K562 (cell line): Measurements from ENCODE around the gene SYT14. TPM values are rescaled to one million over a fixed set of nuclear protein-coding genes. Genes with fewer than 3 reads are reported as not detected.
A peak's percentile ranks its signal among the peaks of the same experiment; 100 is the strongest.

ENCODE experiments used
- ATAC-seq: fragments of 200-7000 bp; cut with Tn5 transposase; 3 replicates; pipeline ENCODE4 v1.9.1; 2020; ENCODE audit warnings: moderate library complexity
- BruUV-seq: library from RNA; stranded (reverse); fragments of 400-500 nt; replicated peaks from 2 replicates; lab custom pipeline; 2021; lab: Mats Ljungman, UMichigan
- CTCF ChIA-PET: fragments of 300-600 bp; formaldehyde crosslinking; extraction: SDS; loops from one replicate; lab custom pipeline; 2021; ENCODE audit warnings: low intra/inter-chr PET ratio; lab: Yijun Ruan, JAX
- POLR2A ChIA-PET: fragments of 300-600, 350-650 bp; sonication (Branson Sonifier 250); formaldehyde crosslinking; extraction: SDS; loops from one replicate; lab custom pipeline; 2021; ENCODE audit warnings: antibody characterized with exemption, inconsistent platforms; lab: Yijun Ruan, JAX
- DNase-seq, 4 experiments: peaks; one replicate each; pipeline versions ENCODE4 v3.0.0 to v3.0.0-alpha.2; 2011 to 2018; ENCODE audit warnings: low spot score in 3 of 4, mixed read lengths in 3 of 4; ENCODE audit errors: extremely low read depth in 1 of 4
- FAIRE-seq: peaks from 2 replicates; lab custom pipeline; 2011; peaks lifted over from hg19 to GRCh38; lab: Jason Lieb, UNC
- H2AFZ ChIP-seq: 2 replicates; pipeline ENCODE4 v1.6.0; 2011; ENCODE audit warnings: low read depth, low read length, control low read depth, inconsistent platforms
- H3K27ac ChIP-seq: fragments of 200-600 bp; 3 replicates; pipeline ENCODE4 v1.8.0; 2011; ENCODE audit warnings: low read depth, mild to moderate bottlenecking, control low read depth, inconsistent platforms, low read length, moderate library complexity, mixed read lengths; ENCODE audit errors: extremely low read depth
- H3K27me3 ChIP-seq, 2 experiments: fragments of 300-600 bp in 1 of 2; 2 replicates in 1 of 2; 3 replicates in 1 of 2; pipeline versions ENCODE4 v1.6.0 to v1.8.0; 2011; ENCODE audit warnings: inconsistent platforms in 2 of 2, low read length in 2 of 2, mild to moderate bottlenecking in 1 of 2, mixed read lengths in 1 of 2, moderate library complexity in 1 of 2; ENCODE audit not compliant: control insufficient read depth in 2 of 2, insufficient read depth in 2 of 2
- H3K36me3 ChIP-seq: fragments of 300-600 bp; 3 replicates; pipeline ENCODE4 v1.8.0; 2011; ENCODE audit warnings: mild to moderate bottlenecking, low read length, inconsistent platforms; ENCODE audit not compliant: control insufficient read depth, insufficient read depth
- H3K4me1 ChIP-seq, 2 experiments: fragments of 200-600 bp in 1 of 2; replicated peaks in 1 of 2; 2 replicates in 1 of 2; 3 replicates in 1 of 2; pipeline versions ENCODE4 v1.5.1 to v1.8.0; 2011; ENCODE audit warnings: inconsistent platforms in 2 of 2, low read length in 2 of 2, mild to moderate bottlenecking in 1 of 2, mixed read lengths in 1 of 2, moderate library complexity in 1 of 2; ENCODE audit not compliant: control insufficient read depth in 2 of 2, insufficient read depth in 2 of 2
- H3K4me2 ChIP-seq: 2 replicates; pipeline ENCODE4 v1.6.1; 2011; ENCODE audit warnings: low read length, control low read depth, inconsistent platforms, mixed read lengths; ENCODE audit not compliant: insufficient read depth
- H3K4me3 ChIP-seq: fragments of 200-600 bp; sonication (generic), shearing (Covaris generic); 2 replicates; pipeline ENCODE4 v1.5.1; 2016; ENCODE audit warnings: control low read depth, inconsistent platforms
- H3K79me2 ChIP-seq: fragments of 200-600 bp; 3 replicates; pipeline ENCODE4 v1.8.0; 2011; ENCODE audit warnings: low read length, inconsistent platforms; ENCODE audit not compliant: control insufficient read depth, insufficient read depth
- H3K9ac ChIP-seq, 2 experiments: 2 replicates each; pipeline versions ENCODE4 v1.6.0 to v1.6.1; 2011; ENCODE audit warnings: low read depth in 2 of 2, low read length in 2 of 2, control low read depth in 1 of 2, inconsistent platforms in 1 of 2, mild to moderate bottlenecking in 1 of 2, mixed read lengths in 1 of 2; ENCODE audit not compliant: insufficient read depth in 1 of 2
- H3K9me1 ChIP-seq: one replicate; pipeline ENCODE4 v1.6.0; 2011; ENCODE audit warnings: inconsistent platforms, mild to moderate bottlenecking, low read length, moderate library complexity; ENCODE audit not compliant: control insufficient read depth, insufficient read depth
- H3K9me3 ChIP-seq: replicated peaks from 2 replicates; pipeline ENCODE4 v1.5.1; 2011; ENCODE audit warnings: low read depth, low read length, inconsistent platforms; ENCODE audit not compliant: control insufficient read depth, insufficient read depth
- H4K20me1 ChIP-seq: replicated peaks from 2 replicates; pipeline ENCODE4 v1.6.1; 2011; ENCODE audit warnings: low read length, inconsistent platforms, mixed read lengths; ENCODE audit not compliant: control insufficient read depth, insufficient read depth
- CHD1 ChIP-seq: fragments of 200-600 bp; sonication (generic); IDR thresholded peaks from one replicate; pipeline ENCODE4 v1.6.1; 2012; ENCODE audit warnings: mild to moderate bottlenecking, moderate library complexity, low read length, inconsistent platforms
- LARP7 ChIP-seq: fragments of 450-650 bp; IDR thresholded peaks from 2 replicates; pipeline ENCODE4 v1.6.1; 2016
- MCM7 ChIP-seq, 2 experiments: fragments of 450-650 bp; IDR thresholded peaks; 2 replicates each; pipeline ENCODE4 v1.6.1; 2016 to 2018
- NFE2 ChIP-seq: IDR thresholded peaks from 2 replicates; pipeline ENCODE4 v1.6.1; 2014; ENCODE audit warnings: antibody characterized with exemption, low read depth
- PRDM10 ChIP-seq: fragments of 450-650 bp; IDR thresholded peaks from 2 replicates; pipeline ENCODE4 v1.6.1; 2018; ENCODE audit not compliant: partially characterized antibody
- TAF15 ChIP-seq: fragments of 200-400 bp; formaldehyde crosslinking; IDR thresholded peaks from 2 replicates; pipeline ENCODE4 v1.6.1; 2017; ENCODE audit warnings: mild to moderate bottlenecking, low read depth, low read length, moderate library complexity
- ZNF445 ChIP-seq: fragments of 250-450 bp; sonication (Bioruptor Pico); IDR thresholded peaks from 2 replicates; pipeline ENCODE4 v1.4.0; 2020; ENCODE audit warnings: low read depth, mild to moderate bottlenecking, moderate library complexity
- ZZZ3 ChIP-seq: fragments of 450-650 bp; IDR thresholded peaks from 2 replicates; pipeline ENCODE4 v1.6.1; 2016; ENCODE audit warnings: antibody characterized with exemption, mild to moderate bottlenecking, moderate library complexity
- WGBS: fragments of 100-300 bp; shearing (Covaris generic); methylation state at CpG from one replicate; pipeline ENCODE4 v1.1.6; 2016; ENCODE audit warnings: low coverage, mixed read lengths; ENCODE audit not compliant: insufficient coverage; ENCODE audit errors: missing lambda C conversion rate; 5-methylcytosine and 5-hydroxymethylcytosine counted together
- in situ Hi-C: fragments of 300-500 bp; cut with MboI; formaldehyde crosslinking; loops from 4 replicates; pipeline ENCODE4 v1.15.0; 2018; ENCODE audit warnings: inconsistent platforms, mixed read lengths
- intact Hi-C: fragments of 100-400 bp; cut with micrococcal nuclease; formaldehyde crosslinking; loops from 2 replicates; pipeline ENCODE4 v1.14.2; 2022
- polyA plus RNA-seq, 8 experiments: library from polyadenylated mRNA; depleted of rRNA in 4 of 8; stranded (reverse) in 5 of 8; unstranded in 3 of 8; fragments of >200 nt; fragmentation: Nextera tagmentation in 2 of 8; fragmentation: Illumina TruSeq in 1 of 8; extraction: Ambion mirVana in 2 of 8; extraction: Trizol in 1 of 8; gene quantifications; 2 replicates each; pipeline versions ENCODE4 v1.2.1 to v1.2.3, GENCODE V29; 2011 to 2014; ENCODE audit warnings: inconsistent platforms in 1 of 8, missing spikeins in 1 of 8
- total RNA-seq, 7 experiments: library from RNA; depleted of rRNA in 6 of 7; stranded (reverse); fragments of >200 nt in 6 of 7; fragmentation: Illumina TruSeq in 2 of 7; extraction: Trizol in 2 of 7; gene quantifications; 2 replicates each; pipeline versions ENCODE4 v1.2.1 to v1.2.3, GENCODE V29; 2011 to 2021; ENCODE audit warnings: low replicate concordance in 1 of 7
- TF ChIP-seq, protein P1 (sequence below): fragments of 450-650 bp; formaldehyde crosslinking; IDR thresholded peaks from 2 replicates; pipeline ENCODE4 v1.4.0; 2022; ENCODE audit warnings: missing genetic modification characterization

SYT14 gene
- total and polyA plus RNA-seq, 9 of the 15 experiments (the other 6 are each of a cell fraction or from before 2014, with no cell fraction given) = 0.01 to 0.04 TPM; not detected in 7

DNA sequence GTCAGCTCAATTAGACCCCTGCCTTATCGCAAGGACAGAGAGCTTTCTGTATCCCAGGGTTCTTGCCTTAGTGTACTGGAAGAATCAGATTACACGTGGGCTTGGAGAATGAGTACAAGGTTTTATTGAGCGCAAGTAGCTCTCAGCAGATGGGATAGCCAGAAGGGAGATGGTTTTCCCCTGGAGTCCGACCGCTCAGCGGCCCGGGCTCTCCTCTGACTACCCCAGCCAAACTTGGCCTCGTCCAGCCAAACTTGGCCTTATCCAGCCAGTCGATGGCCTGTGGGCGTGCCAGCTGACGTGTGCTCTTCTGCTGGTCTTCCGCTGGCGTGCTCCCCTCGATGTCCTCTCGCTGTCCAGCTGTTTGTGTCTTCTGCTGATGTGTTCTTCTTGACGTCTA lies 136.9 kb downstream of the SYT14 start:
- POLR2A ChIA-PET = no interaction called here
- WGBS = 0% methylated on average over 16 of the region's 16 CpGs
- BruUV-seq = no TSS peak

More for the DNA sequence above, 136.9 kb downstream of the SYT14 start:
- TF ChIP-seq PRDM10 = peak; percentile 82
- no peak for TF ChIP-seq ZZZ3
- TF ChIP-seq, protein P1, sequence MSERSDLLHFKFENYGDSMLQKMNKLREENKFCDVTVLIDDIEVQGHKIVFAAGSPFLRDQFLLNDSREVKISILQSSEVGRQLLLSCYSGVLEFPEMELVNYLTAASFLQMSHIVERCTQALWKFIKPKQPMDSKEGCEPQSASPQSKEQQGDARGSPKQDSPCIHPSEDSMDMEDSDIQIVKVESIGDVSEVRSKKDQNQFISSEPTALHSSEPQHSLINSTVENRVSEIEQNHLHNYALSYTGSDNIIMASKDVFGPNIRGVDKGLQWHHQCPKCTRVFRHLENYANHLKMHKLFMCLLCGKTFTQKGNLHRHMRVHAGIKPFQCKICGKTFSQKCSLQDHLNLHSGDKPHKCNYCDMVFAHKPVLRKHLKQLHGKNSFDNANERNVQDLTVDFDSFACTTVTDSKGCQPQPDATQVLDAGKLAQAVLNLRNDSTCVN = no peak
- no peak for TF ChIP-seq ZNF445 (CRISPR knock-in tag)
- no peak for TF ChIP-seq TAF15
- TF ChIP-seq NFE2 = no peak
- 0 out of 4 replicates have a peak, but pooled peaks of 1 of the 2 experiments have one; percentile 28 for TF ChIP-seq MCM7 (IDR thresholded peaks at IDR 0.05)
- no peak for TF ChIP-seq LARP7
- no peak for TF ChIP-seq CHD1
- Histone ChIP-seq H3K9me3 (no peaks in the 10 kb centered on the region), H2AFZ (no peak overlapping the region), H3K9ac (no peak overlapping the region), H3K27ac (no peak overlapping the region), H3K4me1 (no peaks in the 10 kb centered on the region; a peak in 1 of 5 replicates), H3K4me2 (no peak overlapping the region), H3K79me2 (no peaks in the 10 kb centered on the region), H3K4me3 (no peak overlapping the region), H3K9me1 (no peaks in the 10 kb centered on the region), H3K36me3 (no peaks in the 10 kb centered on the region), H3K27me3 (no peaks in the 10 kb centered on the region), H4K20me1 (no peaks in the 10 kb centered on the region)
- CTCF ChIA-PET = no interaction called here
- intact Hi-C loops (no loop called here), in situ Hi-C loops (no loop called here)
- no peak for DNase-seq
- no peak for ATAC-seq
- no peak for FAIRE-seq
